Kasumi-1 (cell line): ENCODE measurements around the gene TEN1.
"Not testable (repeated sequence)": the region's sequence is repeated elsewhere in the genome, so short reads cannot be mapped to it uniquely, and the experiment has no call there.

Experiments used
- DNase-seq, 2 experiments: peaks; one replicate each; lab custom pipeline; 2025; lab: John Stamatoyannopoulos, UW

TEN1 gene

GRCh38 chr17:76025294-76025693 is 46.3 kb downstream of the TEN1 start:
- no peak for DNase-seq

DNA sequence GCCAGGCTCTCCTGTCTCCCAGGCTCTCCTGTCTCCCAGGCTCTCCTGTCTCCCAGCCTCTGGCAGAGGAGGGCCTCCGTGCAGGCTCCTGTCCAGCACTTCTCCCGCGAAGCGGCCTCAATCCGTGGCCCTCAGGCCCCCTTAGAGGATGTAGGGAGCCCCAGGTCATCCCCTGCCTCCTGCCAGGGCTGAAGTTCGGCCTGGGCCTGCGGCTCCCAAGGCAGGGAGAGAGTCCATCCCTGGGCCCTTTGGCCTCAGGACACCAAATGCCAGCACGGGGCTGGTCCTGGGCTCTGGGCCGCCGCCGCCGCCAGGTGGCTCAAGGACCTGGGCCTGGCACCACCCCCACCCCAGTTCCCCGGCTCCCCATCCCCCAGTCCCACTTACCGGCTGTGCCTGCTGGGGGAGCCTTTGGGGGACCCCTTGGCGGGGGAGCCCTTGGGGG is 47.7 kb downstream of the TEN1 start:
- DNase-seq = no peak

- DNase-seq = no peak
Measured at GRCh38 chr17:76027159-76027839, 48.3 kb downstream of the TEN1 start, which contains the start of gene EVPL. Gene EVPL, minus strand, starts transcription at chr17:76027306. Its CDS starts 108 bp downstream, at chr17:76027198.

DNA sequence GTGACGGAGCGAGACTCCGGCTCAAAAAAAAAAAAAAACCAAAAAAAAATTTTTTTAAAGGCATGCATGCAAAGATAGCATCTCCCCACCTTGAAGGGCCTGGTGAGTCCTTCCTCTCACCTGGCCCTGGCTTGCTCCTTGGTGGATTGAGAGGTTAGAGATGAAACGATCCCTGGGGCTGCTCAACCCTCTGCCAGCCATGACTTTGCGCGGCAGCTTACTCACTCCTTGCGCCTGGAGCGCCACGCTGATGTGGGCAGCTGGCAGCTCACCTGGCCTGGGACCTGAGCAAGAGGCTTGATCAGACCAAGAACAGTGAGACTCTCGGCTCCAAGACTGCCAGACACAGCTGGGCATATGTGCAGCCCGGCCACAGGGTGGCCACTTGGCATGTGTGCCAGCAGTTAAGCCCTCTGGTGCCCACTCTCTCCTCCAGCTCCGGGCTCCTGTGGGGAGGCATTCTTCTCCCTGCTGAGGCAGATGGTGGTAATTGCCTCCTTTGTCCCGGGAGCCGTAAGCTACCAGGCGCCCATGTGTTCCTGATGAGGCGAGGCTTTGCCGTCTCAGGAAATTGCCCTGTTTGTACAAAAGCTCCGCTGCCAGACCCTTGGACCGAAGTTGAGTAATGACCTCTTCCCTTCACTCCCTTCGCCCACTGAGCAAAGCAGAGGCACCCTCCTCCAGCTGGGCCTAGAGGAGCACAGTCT is 53.2 kb downstream of the TEN1 start:
- DNase-seq = no peak

DNA sequence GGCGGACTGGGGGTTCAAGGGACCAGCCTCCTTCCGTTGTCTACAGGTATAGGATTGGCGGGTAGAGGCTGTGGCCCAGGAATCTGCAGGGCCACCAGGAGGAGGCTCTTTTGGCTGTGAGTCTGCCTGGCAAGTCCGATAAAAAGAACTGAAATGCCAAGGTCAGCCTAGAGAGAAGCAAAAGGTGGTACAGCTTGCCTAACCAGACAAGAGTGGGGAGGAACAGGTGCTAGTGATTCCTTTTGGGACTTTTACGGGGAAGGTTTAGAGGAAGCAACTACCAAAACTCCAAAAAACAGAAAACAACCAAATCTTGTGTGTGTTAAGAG is 53.7 kb downstream of the TEN1 start:
- no peak for DNase-seq

- no peak for DNase-seq
Measured at GRCh38 chr17:76033139-76033538, 54.1 kb downstream of the TEN1 start.

- DNase-seq = no peak
Measured at GRCh38 chr17:76034428-76035350, 55.6 kb downstream of the TEN1 start.

- DNase-seq = no peak
Measured at GRCh38 chr17:76036497-76037261, 57.6 kb downstream of the TEN1 start.

GRCh38 chr17:76038050-76038449 is 59.0 kb downstream of the TEN1 start:
- DNase-seq = no peak

- no peak for DNase-seq
Measured at GRCh38 chr17:76039121-76039520, 60.1 kb downstream of the TEN1 start.

GRCh38 chr17:76040376-76040775 is 61.3 kb downstream of the TEN1 start:
- DNase-seq = no peak

GRCh38 chr17:76042868-76043267 is 63.8 kb downstream of the TEN1 start:
- DNase-seq = not testable (repeated sequence)

DNA sequence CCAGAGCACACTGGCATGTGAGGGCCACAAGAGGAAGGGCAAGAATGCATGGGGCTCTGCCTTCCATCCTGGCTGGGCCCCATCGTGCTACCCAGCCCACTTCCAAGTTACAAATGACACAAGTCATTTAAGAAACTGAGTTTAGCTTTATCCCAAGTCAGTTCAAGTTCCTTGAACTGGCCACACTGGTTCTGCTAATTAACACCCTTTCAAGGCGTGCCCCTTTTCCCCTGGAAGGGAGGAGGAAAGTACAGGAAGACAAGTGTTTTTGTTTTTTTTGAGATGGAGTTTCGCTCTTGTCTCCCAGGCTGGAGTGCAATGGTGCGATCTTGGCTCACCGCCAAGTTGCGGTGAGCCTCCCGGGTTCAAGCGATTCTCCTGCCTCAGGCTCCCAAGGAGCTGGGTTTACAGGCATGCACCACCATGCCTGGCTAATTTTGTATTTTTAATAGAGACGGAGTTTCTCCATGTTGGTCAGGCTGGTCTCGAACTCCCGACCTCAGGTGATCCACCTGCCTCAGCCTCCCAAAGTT is 65.5 kb downstream of the TEN1 start:
- DNase-seq = not testable (repeated sequence)

- no peak for DNase-seq
Measured at GRCh38 chr17:76046064-76046463, 67.0 kb downstream of the TEN1 start.

- no peak for DNase-seq
Measured at GRCh38 chr17:76048025-76048605, 69.1 kb downstream of the TEN1 start.

- no peak for DNase-seq
Measured at GRCh38 chr17:76048711-76049110, 69.7 kb downstream of the TEN1 start.

GRCh38 chr17:76049239-76049638 is 70.2 kb downstream of the TEN1 start:
- no peak for DNase-seq

DNA sequence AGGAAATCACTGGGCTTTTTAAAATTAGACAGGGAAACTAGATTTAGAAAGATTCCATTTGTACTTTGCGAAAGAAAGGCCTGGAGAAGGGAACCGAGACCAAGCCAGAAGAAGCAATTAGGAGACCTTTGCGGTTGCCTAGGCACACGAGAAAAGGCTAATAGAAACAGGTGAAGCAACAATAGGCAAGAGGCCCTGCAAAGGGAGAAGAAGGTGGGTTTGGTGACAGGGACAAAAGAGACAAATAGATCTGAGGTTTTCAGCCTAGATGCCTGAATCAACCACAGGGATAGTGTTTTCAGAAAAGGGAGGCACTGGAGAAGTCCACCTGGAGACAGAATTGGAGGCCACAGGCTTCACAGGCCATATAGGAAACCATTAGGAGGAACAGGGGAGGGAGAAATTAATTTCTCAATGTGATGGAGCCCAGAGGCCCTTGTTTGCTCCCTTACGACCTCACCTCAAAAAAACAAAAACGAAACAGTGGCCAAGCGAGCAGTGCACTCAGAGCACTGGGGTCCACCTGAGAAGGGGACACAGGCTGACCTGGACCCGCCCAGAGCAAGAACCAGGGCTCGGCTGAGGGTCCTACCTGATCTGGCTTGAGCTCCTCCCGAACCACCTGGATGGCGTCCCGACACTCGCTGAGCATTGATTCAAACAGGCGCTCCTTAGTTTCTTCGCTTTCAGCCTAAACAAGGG is 70.9 kb downstream of the TEN1 start:
- DNase-seq = no peak
